ENCODE data around the gene SLC11A2. TPM values are rescaled to one million over a fixed set of nuclear protein-coding genes. Genes with fewer than 3 reads are reported as not detected.

The SLC11A2 gene
- total RNA-seq, 1 donor from 2014 or later: 123 TPM

DNA sequence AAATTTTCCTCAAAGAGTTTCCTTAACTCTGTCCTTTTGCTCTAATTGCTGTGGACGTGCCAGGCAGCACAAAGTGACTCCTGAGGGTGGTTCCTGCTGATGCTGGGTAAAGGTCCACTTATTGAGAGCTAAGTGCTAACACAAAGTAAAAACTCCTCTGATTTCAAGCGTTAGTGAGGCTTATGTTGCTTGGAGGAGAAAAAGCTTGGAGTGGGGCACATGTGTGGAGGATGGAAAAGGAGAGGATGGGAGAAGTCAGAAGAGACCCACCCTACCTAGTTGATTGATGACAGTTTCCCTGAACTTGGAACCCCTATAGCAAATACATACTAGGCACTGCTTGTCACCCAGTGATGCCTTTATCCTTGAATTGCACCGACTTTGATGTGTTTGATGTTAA is 10.1 kb upstream of the SLC11A2 start:
- no peak for DNase-seq (ENCODE audit: low spot score in 2 of 2, unreplicated experiment in 2 of 2)

DNA sequence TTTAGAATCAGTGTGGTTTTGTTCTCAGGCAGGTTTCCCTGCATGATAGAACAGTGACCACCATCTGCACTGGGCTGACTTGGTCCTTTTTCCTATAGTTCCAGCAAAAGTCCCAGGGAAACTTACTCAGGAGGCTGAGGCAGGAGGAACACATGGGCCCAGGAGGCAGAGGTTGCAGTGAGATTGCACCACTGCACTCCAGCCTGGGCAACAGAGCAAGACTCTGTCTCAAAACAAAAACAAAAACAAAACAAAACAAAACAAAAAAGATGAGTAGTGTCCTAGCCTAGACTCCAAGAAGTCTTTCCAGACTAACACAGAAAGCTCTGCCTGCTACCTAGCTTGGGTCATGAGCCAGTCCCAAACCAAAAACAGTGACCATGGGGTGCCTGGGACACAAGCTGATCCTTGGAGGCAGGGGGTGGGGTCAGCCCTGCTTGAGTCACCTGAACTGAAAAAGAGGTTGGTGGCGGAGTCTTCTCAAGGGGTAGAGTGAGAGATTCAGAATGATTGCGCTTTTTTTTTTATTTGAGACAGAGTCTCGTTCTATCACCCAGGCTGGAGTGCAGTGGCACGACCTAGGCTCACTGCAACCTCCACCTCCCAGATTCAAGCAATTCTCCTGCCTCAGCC is 7.4 kb upstream of the SLC11A2 start:
- peaks cover 13% of the 10 kb centered on the region for H3K4me1 Mint-ChIP-seq
- TF ChIP-seq, protein P1, sequence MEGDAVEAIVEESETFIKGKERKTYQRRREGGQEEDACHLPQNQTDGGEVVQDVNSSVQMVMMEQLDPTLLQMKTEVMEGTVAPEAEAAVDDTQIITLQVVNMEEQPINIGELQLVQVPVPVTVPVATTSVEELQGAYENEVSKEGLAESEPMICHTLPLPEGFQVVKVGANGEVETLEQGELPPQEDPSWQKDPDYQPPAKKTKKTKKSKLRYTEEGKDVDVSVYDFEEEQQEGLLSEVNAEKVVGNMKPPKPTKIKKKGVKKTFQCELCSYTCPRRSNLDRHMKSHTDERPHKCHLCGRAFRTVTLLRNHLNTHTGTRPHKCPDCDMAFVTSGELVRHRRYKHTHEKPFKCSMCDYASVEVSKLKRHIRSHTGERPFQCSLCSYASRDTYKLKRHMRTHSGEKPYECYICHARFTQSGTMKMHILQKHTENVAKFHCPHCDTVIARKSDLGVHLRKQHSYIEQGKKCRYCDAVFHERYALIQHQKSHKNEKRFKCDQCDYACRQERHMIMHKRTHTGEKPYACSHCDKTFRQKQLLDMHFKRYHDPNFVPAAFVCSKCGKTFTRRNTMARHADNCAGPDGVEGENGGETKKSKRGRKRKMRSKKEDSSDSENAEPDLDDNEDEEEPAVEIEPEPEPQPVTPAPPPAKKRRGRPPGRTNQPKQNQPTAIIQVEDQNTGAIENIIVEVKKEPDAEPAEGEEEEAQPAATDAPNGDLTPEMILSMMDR (IDR thresholded peaks at IDR 0.05; ENCODE audit: unreplicated experiment): no peak

More for the DNA sequence above, 10.1 kb upstream of the SLC11A2 start:
- H3K36me3 Mint-ChIP-seq: no peaks in the 10 kb centered on the region
- H3K4me3 Mint-ChIP-seq: no peak overlapping the region
- TF ChIP-seq, protein P1 (IDR thresholded peaks at IDR 0.05; ENCODE audit: unreplicated experiment): no peak
- no peak overlapping the region for H3K27ac Mint-ChIP-seq
- no peaks in the 10 kb centered on the region for H3K9me3 Mint-ChIP-seq
- no peaks in the 10 kb centered on the region for H3K4me1 Mint-ChIP-seq
- H3K27me3 Mint-ChIP-seq (ENCODE audit: low read depth): no peaks in the 10 kb centered on the region

DNA sequence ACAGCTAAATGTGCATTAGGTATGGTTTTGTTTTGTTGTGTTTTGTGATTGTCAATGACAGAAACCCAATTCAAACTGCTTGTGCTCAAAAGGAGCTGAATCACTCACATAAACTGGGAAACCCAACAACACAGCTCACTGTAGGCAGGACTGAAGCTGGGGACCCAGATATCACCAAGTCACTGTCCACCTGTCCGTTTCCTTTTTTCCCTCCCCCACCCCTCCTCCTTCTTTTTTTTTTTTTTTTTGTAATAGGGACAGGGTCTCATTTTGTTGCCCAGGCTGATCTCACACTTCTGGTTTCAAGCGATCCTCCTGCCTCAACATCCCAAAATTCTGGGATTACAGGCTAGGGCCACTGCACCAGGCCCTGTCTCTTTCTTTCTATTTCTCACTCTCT is 6.9 kb upstream of the SLC11A2 start:
- Mint-ChIP-seq H3K9me3 (no peaks in the 10 kb centered on the region), H3K27me3 (ENCODE audit: low read depth) (no peaks in the 10 kb centered on the region), H3K4me1 (peaks cover 19% of the 10 kb centered on the region), H3K27ac (no peak overlapping the region), H3K4me3 (no peak overlapping the region), H3K36me3 (no peaks in the 10 kb centered on the region)
- no peak for DNase-seq (ENCODE audit: low spot score in 2 of 2, unreplicated experiment in 2 of 2)
- TF ChIP-seq, protein P1 (IDR thresholded peaks at IDR 0.05; ENCODE audit: unreplicated experiment): no peak

More for the DNA sequence above, 7.4 kb upstream of the SLC11A2 start:
- no peak overlapping the region for H3K4me3 Mint-ChIP-seq
- no peaks in the 10 kb centered on the region for H3K36me3 Mint-ChIP-seq
- H3K27me3 Mint-ChIP-seq (ENCODE audit: low read depth): no peaks in the 10 kb centered on the region
- no peaks in the 10 kb centered on the region for H3K9me3 Mint-ChIP-seq
- no peak for DNase-seq (ENCODE audit: low spot score in 2 of 2, unreplicated experiment in 2 of 2)
- H3K27ac Mint-ChIP-seq: no peak overlapping the region

DNA sequence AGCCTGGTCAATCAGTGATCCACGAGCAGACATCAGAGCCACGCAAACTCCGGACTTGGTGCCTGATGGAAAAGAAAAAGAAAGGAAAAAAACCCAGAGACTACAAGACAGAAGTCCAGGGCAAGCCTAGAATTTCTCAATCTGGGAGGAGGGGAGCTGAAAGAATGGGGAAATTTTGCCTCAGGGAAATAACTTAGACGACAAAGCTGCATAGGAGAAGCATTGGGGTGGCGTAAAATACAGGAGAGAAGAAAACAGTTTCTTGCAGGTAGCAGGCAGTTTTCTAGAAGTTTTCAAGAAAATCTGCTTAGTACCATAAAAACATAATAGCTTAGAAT is 2.6 kb upstream of the SLC11A2 start:
- H3K4me3 Mint-ChIP-seq: peak overlapping the region; percentile 44
- peak overlapping the region; percentile 95 for H3K27ac Mint-ChIP-seq
- peaks cover 52% of the 10 kb centered on the region for H3K4me1 Mint-ChIP-seq
- TF ChIP-seq, protein P1 (IDR thresholded peaks at IDR 0.05; ENCODE audit: unreplicated experiment): no peak
- H3K36me3 Mint-ChIP-seq: no peaks in the 10 kb centered on the region
- no peak for DNase-seq (ENCODE audit: low spot score in 2 of 2, unreplicated experiment in 2 of 2)
- H3K9me3 Mint-ChIP-seq: no peaks in the 10 kb centered on the region
- no peaks in the 10 kb centered on the region for H3K27me3 Mint-ChIP-seq (ENCODE audit: low read depth)

DNA sequence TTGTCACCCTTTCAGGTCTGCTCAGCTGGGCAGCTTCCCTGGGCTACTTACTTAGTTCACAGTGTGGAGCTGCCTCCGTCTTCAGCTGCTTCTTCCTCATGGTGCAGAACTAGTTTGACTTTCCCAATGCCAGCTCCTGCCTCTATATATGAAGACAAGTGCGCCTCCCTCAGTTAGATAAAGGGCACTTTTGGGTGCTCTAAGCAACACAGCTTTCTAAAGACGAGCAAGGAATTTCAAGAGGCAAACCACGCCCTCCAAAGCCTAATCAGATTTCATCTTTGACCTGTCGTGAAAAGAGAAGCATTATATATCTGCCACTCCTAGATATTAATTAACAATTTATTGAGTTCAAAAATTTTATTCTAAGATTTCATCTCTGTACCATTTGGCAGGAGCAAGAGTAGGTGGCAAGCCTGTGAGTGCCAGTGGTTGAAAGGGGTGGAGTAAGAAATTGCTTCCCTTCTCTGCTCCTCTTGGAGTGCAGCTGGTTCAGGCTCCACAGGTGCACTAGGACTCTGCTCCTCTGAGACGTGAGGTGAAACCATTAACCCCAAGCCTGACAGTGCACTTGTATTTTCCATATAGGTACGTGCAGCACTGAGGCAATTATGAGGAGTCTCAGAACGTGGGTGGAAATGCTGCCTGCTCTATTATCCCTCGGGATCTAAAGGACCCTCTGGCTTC is 2.1 kb upstream of the SLC11A2 start:
- DNase-seq (ENCODE audit: low spot score in 2 of 2, unreplicated experiment in 2 of 2): no peak
- no peaks in the 10 kb centered on the region for H3K9me3 Mint-ChIP-seq
- H3K36me3 Mint-ChIP-seq: no peaks in the 10 kb centered on the region
- H3K4me1 Mint-ChIP-seq: peaks cover 57% of the 10 kb centered on the region
- H3K27me3 Mint-ChIP-seq (ENCODE audit: low read depth): no peaks in the 10 kb centered on the region
- TF ChIP-seq, protein P1 (IDR thresholded peaks at IDR 0.05; ENCODE audit: unreplicated experiment): no peak
- H3K4me3 Mint-ChIP-seq: peak overlapping the region; percentile 44
- peak overlapping the region; percentile 95 for H3K27ac Mint-ChIP-seq

All from mesothelial cell of epicardium (in vitro differentiated cells).